ENCODE measurements around the gene ITGB4.
A peak's percentile ranks its signal among the peaks of the same experiment; 100 is the strongest.

ITGB4 gene

GRCh38 chr17:75773121-75773807 lies 52.0 kb downstream of the ITGB4 start:
- Histone ChIP-seq H3K36me3 (ENCODE audit: control insufficient read depth, insufficient read depth, low read length) (no peaks in the 10 kb centered on the region), H3K4me2 (ENCODE audit: low read length) (no peak overlapping the region), H3K9me3 (ENCODE audit: control insufficient read depth, low read length) (no peaks in the 10 kb centered on the region), H3K4me1 (peaks cover 28% of the 10 kb centered on the region), H3K27ac (no peak overlapping the region), H2AFZ (no peak overlapping the region), H3K27me3 (ENCODE audit: control insufficient read depth, insufficient read depth, low read length) (no peaks in the 10 kb centered on the region), H3K9ac (no peak overlapping the region), H3K4me3 (ENCODE audit: low read depth, low read length) (no peak overlapping the region), H3K79me2 (peaks cover 21% of the 10 kb centered on the region)
- no peak for TF ChIP-seq CTCF (IDR thresholded peaks at IDR 0.05)

- H2AFZ ChIP-seq: no peak overlapping the region
- TF ChIP-seq CTCF (IDR thresholded peaks at IDR 0.05): no peak
- peaks cover 28% of the 10 kb centered on the region for H3K79me2 ChIP-seq
- H3K4me3 ChIP-seq (ENCODE audit: low read depth, low read length): no peak overlapping the region
- H3K9ac ChIP-seq: no peak overlapping the region
- no peaks in the 10 kb centered on the region for H3K9me3 ChIP-seq (ENCODE audit: control insufficient read depth, low read length)
- H3K4me2 ChIP-seq (ENCODE audit: low read length): no peak overlapping the region
- no peaks in the 10 kb centered on the region for H3K27me3 ChIP-seq (ENCODE audit: control insufficient read depth, insufficient read depth, low read length)
- H3K27ac ChIP-seq: no peak overlapping the region
- H3K36me3 ChIP-seq (ENCODE audit: control insufficient read depth, insufficient read depth, low read length): no peaks in the 10 kb centered on the region
- H3K4me1 ChIP-seq: peaks cover 28% of the 10 kb centered on the region
Observed at GRCh38 chr17:75773808-75774470, 52.7 kb downstream of the ITGB4 start.

- Histone ChIP-seq H2AFZ (no peak overlapping the region), H3K27ac (no peak overlapping the region), H3K79me2 (peaks cover 34% of the 10 kb centered on the region), H3K4me3 (ENCODE audit: low read depth, low read length) (no peak overlapping the region), H3K4me1 (peaks cover 28% of the 10 kb centered on the region), H3K27me3 (ENCODE audit: control insufficient read depth, insufficient read depth, low read length) (no peaks in the 10 kb centered on the region), H3K9ac (no peak overlapping the region), H3K4me2 (ENCODE audit: low read length) (no peak overlapping the region), H3K36me3 (ENCODE audit: control insufficient read depth, insufficient read depth, low read length) (no peaks in the 10 kb centered on the region), H3K9me3 (ENCODE audit: control insufficient read depth, low read length) (no peaks in the 10 kb centered on the region)
- TF ChIP-seq CTCF (IDR thresholded peaks at IDR 0.05): no peak
Observed at GRCh38 chr17:75774471-75774990, 53.3 kb downstream of the ITGB4 start.

GRCh38 chr17:75774991-75775668 lies 53.9 kb downstream of the ITGB4 start:
- Histone ChIP-seq H3K4me3 (ENCODE audit: low read depth, low read length) (peak overlapping the region; percentile 6), H3K27ac (peak overlapping the region; percentile 98), H3K9ac (no peak overlapping the region), H3K36me3 (ENCODE audit: control insufficient read depth, insufficient read depth, low read length) (no peaks in the 10 kb centered on the region), H3K79me2 (peaks cover 35% of the 10 kb centered on the region), H2AFZ (no peak overlapping the region), H3K4me1 (peaks cover 28% of the 10 kb centered on the region), H3K27me3 (ENCODE audit: control insufficient read depth, insufficient read depth, low read length) (no peaks in the 10 kb centered on the region), H3K9me3 (ENCODE audit: control insufficient read depth, low read length) (no peaks in the 10 kb centered on the region), H3K4me2 (ENCODE audit: low read length) (peak overlapping the region; percentile 15)
- TF ChIP-seq CTCF (IDR thresholded peaks at IDR 0.05): no peak
